Fibroblast of the aortic adventitia (primary cell): Measurements from ENCODE around the gene KRABD2. TPM values are rescaled to one million over a fixed set of nuclear protein-coding genes. Genes with fewer than 3 reads are reported as not detected.

ENCODE experiments used
- DNase-seq: peaks from one replicate; pipeline ENCODE4 v3.0.0-alpha.2; 2010; ENCODE audit warnings: low read depth
- H3K4me3 ChIP-seq: 2 replicates; pipeline ENCODE4 v1.5.1; 2011; ENCODE audit warnings: low read depth, mild to moderate bottlenecking, control low read depth, low read length, moderate library complexity
- CTCF ChIP-seq: IDR thresholded peaks from 2 replicates; pipeline ENCODE4 v1.5.1; 2011; ENCODE audit warnings: mild to moderate bottlenecking, low read length, control low read depth, inconsistent platforms; ENCODE audit not compliant: insufficient read depth
- small RNA-seq: library from RNA; depleted of rRNA; stranded (forward); fragments of <200 nt; gene quantifications from one replicate; pipeline ENCODE3, GENCODE V24; 2012
- total RNA-seq: library from RNA; depleted of rRNA; stranded (reverse); fragments of >200 nt; gene quantifications from 2 replicates; pipeline ENCODE4 v1.2.3, GENCODE V29; 2012; ENCODE audit warnings: low replicate concordance

Gene KRABD2

GRCh38 chr17:8338753-8339140 lies 37.8 kb downstream of the KRABD2 start:
- H3K4me3 ChIP-seq = no peak overlapping the region
- no peak for TF ChIP-seq CTCF
- DNase-seq = no peak

- TF ChIP-seq CTCF = no peak
- DNase-seq = peak; percentile 9
- no peak overlapping the region for H3K4me3 ChIP-seq
Observed at GRCh38 chr17:8337802-8338752, 38.4 kb downstream of the KRABD2 start.

- no peak overlapping the region for H3K4me3 ChIP-seq
- no peak for TF ChIP-seq CTCF
- DNase-seq = no peak
Observed at GRCh38 chr17:8333281-8333680, 43.2 kb downstream of the KRABD2 start.

- TF ChIP-seq CTCF = no peak
- H3K4me3 ChIP-seq = no peak overlapping the region
- no peak for DNase-seq
Observed at GRCh38 chr17:8332688-8333087, 43.8 kb downstream of the KRABD2 start.

- no peak for TF ChIP-seq CTCF
- H3K4me3 ChIP-seq = no peak overlapping the region
- DNase-seq = no peak
Observed at GRCh38 chr17:8332128-8332527, 44.4 kb downstream of the KRABD2 start.

- DNase-seq = no peak
- H3K4me3 ChIP-seq = no peak overlapping the region
- no peak for TF ChIP-seq CTCF
Observed at GRCh38 chr17:8327303-8327649, 49.2 kb downstream of the KRABD2 start.

Small RNA genes within 50 kb of the gene (small RNA-seq; reads per million reads assigned to genes)
- not detected for gene RF00265

Other genes starting within 250 kb of the KRABD2 start
- 1.6 and 12.7 TPM in 2 replicates for gene PER1, start 224.3 kb downstream of the KRABD2 start, total RNA-seq
- 5.2 and 6.0 TPM in 2 replicates for gene VAMP2, start 213.8 kb downstream of the KRABD2 start, total RNA-seq
- gene TMEM107, start 200.3 kb downstream of the KRABD2 start, total RNA-seq = 17.3 and 32.7 TPM in 2 replicates
- 3.8 and 7.7 TPM in 2 replicates for gene BORCS6, start 186.5 kb downstream of the KRABD2 start, total RNA-seq
- gene AURKB, start 166.1 kb downstream of the KRABD2 start, total RNA-seq = 5.7 and 31.8 TPM in 2 replicates
- gene CTC1, start 128.6 kb downstream of the KRABD2 start, total RNA-seq = 4.2 and 12.8 TPM in 2 replicates
- 22.1 and 37.0 TPM in 2 replicates for gene PFAS, start 127.4 kb downstream of the KRABD2 start, total RNA-seq
- gene RANGRF, start 88.0 kb downstream of the KRABD2 start, total RNA-seq = 11.0 and 11.4 TPM in 2 replicates
- 1.5 and 1.8 TPM in 2 replicates for gene SLC25A35, start 81.3 kb downstream of the KRABD2 start, total RNA-seq
- 0.09 and 0.33 TPM in 2 replicates for gene ARHGEF15, start 66.5 kb downstream of the KRABD2 start, total RNA-seq
- not detected in 2 replicates for gene ODF4, start 36.9 kb downstream of the KRABD2 start, total RNA-seq
- gene RPL26, start 6.5 kb upstream of the KRABD2 start, total RNA-seq = 2,801 and 6,665 TPM in 2 replicates
- not detected in 2 replicates for gene RNF222, start 21.1 kb upstream of the KRABD2 start, total RNA-seq
- 42.6 and 68.8 TPM in 2 replicates for gene NDEL1, start 59.2 kb upstream of the KRABD2 start, total RNA-seq